ENCODE data around the gene GLOD5. TPM values are rescaled to one million over a fixed set of nuclear protein-coding genes. Genes with fewer than 3 reads are reported as not detected.

Gene GLOD5
- total RNA-seq, 1 experiment from 2014 or later = not detected

DNA sequence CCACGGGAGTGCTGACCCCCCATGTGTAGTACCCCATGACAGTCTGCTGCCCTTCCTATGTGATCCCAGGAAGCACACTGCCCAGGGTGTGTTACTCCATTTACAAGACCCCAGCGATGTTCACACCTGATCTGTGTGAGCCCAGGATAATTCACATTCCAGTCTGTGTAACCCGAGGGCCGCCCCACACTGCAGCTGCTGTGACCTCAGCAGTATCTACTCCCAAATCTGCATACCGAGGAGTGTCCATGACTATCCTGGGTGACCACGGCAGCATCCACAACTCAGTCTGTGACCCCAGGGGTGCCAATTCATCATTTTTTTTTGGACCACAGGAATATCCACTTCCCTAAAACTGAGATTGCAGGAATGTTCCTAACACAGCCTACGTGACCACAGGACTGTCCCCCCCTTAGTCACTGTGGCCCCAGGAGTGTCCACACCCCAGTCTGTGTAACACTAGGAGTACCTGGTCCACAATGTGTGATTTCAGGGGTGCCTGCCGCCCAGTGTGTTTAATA lies 7.8 kb upstream of the GLOD5 start:
- DNase-seq (ENCODE audit: low spot score) = no peak

DNA sequence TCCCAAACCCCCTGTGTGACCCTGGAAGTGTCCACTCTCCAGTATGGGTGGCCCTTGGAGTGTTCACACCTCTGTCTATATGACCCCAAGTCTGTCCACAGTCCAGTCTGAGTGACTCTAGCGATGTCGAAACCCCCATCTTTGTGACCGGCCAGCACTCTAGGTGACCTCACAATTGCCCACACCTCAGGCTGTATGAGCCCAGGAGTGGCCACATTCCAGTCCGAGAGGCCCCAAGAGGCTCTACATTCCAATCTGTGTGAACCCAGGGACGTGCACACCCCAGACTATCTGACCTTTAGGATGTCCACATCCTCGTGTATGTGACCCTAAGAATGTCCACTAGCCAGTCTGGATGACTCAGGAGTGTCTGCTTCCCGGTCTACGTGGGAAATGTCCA lies 7.3 kb upstream of the GLOD5 start:
- DNase-seq (ENCODE audit: low spot score) = no peak

DNA sequence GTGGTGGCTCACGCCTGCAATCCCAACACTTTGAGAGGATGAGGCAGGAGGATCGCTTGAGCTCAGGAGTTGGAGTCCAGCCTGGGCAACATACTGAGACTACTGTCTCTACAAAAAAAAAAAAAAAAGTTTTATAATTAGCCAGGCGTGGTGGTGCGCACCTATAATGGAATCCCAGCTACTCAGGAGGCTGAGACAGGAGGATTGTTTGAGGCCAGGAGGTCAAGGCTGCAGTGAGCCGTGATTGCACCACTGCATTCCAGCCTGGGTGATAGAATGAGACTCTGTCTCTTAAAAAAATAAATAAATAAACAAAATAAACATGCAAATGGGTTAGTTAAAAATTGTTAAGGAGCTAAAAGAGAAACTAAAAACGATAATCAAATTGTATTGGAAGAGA lies 7.7 kb downstream of the GLOD5 start:
- DNase-seq (ENCODE audit: low spot score) = no peak

DNA sequence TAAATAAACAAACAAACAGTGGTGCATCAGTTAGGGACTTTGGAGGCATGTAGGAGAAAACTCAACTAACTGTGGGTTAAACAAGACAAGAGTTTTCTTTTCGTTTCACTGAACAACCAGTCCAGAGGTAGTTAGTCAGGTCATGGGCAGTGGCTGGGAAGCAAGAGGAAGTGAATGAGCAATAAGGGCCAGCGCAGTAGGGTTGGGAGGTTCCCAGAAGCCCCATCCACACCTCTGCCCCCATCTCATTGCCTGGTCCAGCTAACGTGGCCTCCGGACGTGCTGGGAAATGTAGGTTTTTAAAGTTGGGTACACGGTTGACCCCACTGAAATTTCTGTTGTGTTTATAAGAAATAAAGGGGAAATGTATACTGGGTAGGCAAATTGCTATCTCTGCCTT lies 8.7 kb downstream of the GLOD5 start:
- DNase-seq (ENCODE audit: low spot score) = no peak

DNA sequence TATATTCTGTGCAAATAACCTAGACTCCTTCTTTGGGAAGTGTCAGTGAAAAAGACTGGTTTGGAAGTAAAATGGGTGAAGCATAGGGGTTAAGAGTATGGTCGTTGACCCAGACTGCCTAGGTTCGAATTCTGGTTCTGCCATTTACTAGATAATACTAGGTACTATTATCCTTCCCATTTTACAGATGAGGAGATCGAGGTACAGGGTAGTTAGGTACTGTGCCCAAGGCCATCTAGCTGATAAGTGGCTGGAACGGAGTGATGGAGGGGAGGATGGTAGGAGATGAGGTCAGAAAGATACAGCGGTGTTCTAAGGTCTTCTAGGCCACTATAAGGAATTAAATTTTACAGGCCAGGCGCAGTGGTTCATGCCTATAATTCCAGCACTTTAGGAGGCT lies 11.1 kb downstream of the GLOD5 start:
- no peak for DNase-seq (ENCODE audit: low spot score)

DNA sequence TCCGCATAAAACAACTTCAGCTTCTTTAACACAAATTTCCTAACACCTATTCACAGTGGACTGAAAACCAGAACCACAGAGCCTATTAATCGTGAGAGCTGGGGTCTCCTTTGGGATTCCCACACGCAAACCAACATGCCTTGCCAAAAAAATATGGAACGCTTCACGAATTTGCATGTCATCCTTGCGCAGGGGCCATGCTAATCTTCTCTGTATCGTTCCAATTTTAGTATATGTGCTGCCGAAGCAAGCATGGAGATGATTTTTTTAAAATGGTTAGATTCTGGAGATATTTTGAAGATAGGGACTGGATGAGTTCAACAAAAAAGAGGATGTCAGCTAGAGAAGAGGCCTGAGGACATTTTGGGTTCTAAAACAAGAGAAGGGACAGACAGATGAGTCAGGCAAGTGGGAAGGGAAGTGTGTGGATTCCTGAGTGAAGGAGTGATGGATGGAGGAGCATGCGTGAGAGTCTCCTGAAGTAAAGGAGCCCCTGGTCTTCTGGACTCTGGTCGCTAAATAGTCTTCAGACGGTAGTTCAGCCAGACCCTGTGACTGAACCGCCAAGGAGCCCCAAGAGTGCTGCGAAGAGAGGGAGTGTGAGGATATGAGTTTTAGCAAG lies 15.4 kb downstream of the GLOD5 start:
- DNase-seq (ENCODE audit: low spot score) = no peak

DNA sequence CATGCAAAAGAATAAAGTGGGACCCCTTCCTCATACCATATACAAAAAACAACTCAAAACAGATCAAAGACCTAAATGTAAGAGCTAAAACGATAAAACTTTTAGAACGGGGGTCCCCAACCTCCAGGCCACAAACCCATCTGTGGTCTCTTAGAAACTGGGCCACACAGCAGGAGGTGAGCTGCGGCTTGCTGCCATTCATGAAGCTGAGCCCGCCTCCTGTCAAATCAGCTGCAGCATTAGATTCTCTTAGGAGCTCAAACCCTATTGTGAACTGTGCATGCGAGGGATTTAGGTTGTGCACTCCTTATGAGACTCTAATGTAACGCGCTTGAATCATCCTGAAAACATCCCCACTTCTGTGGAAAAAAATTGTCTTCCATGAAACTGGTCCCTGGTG lies 17.9 kb downstream of the GLOD5 start:
- no peak for DNase-seq (ENCODE audit: low spot score)

DNA sequence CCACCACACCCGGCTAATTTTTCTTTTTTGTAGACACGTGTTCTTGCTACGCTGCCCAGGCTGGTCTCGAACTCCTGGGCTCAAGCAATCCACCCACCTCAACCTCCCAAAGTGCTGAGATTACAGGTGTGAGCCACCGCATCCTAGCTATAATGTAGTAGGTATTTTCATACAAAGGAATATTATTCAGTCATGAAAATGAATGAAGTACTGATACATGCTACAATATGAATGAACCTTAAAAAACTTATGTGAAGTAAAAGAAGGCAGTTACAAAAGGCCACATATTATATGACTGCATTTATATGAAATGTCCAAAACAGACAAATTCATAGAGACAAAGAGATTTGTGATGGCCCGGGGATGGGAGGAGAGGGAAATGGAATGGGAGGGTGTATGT lies 20.2 kb downstream of the GLOD5 start:
- no peak for DNase-seq (ENCODE audit: low spot score)

DNA sequence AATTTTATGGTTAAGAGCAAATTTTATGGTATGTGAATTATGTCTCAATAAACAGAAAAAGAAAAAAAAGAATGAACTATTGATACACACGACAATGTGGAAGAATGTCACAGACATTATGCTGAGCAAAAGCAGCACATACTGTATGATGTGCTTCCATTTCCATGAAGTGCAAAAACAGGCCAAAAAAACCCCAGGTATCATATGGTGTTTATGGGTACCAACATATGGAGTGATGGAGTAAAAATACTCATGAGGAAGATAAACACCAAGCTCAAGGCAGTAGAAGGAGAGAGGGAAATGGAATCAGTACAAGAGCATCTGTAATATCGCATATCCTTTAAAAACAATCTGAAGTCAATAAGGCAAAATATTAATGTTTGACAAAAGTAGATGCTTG lies 20.7 kb downstream of the GLOD5 start:
- DNase-seq (ENCODE audit: low spot score) = no peak

DNA sequence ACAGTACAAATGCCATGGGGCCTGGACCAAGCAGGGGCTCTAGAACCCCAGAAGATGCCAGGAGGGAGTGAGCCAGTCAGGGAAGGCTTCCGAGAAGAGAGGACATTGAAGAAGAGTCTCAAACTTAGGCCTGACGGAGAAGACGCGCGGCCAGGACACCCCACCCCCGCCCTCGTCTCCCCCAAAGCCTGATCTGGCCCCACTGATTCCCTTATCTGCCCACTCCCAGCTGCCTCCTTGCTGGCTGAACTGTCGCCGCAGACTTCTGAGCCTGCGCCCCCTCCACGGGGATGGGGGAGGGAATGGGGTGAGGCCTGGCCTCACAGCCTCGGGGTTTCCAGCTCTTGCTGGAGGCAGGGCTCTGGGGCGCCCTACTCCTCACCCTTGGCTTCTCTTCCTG lies 21.2 kb downstream of the GLOD5 start:
- no peak for DNase-seq (ENCODE audit: low spot score)

DNA sequence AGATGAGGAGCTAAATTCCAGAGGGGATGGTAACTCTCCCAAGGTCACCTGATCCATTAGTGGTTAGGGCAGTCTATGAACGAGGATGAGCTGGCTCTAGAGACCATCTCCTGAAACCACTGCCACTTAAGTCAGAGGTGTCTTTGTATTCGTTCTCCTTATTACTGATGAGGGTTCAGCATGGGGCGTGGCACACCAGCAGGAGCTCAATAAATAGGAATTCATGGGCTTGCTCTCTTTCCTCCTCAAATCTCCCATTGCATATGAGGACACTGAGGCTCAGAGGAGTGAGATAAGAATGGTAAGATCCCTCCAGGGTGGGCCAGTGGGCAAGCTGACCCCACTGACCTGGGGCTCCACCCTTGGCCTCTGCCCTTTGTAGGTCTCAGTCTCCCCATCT lies 23.2 kb downstream of the GLOD5 start:
- DNase-seq (ENCODE audit: low spot score) = no peak

DNA sequence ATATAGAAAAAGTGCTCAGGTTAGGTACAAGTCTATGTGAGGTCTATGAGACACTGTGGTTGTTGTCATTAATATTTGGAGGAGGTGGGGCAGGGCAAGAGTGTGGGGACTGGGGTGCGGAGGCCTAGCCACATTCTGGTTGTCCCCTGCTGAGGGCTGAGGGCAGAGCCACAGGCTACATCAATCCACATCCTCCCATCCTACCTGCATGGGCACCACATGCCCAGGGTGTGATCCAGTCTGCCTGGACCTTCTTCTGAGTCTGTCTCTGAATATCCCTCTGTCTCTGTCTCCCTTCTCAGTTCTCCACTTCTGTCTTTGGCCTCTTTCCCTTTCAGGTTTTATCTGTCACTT lies 23.6 kb downstream of the GLOD5 start:
- no peak for DNase-seq (ENCODE audit: low spot score)

DNA sequence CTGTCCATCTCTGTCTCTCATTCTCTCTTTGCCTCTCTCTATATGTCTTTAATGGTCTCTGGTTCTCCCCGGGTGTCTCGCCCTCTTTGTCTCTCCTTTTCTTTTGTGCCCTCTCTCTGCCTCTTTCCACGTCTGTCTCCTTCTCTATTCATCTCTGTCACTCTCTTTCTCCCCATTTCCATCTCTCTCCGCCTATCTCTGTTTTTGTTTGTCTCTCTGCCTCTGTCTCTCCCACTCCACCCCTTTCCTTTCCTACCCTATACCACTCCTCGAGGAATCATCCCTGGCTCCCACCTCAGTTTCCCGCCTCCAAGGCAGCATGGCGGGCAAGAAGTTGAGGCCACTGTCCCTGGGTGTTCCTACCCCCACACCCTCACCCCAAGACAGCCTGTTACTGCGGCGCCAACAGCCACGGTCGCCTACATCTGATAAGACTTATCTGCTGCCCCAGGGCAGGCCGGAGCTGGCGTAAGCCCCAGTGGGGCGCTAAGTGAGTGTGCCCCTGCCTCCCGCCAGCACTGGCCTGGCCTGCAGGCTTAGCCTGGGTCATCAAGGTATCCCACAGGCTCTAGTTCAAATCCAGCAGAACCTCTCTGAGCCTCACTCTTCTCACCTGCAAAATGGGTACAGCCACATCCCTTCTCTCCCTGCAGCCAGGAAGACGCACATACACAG lies 24.1 kb downstream of the GLOD5 start:
- no peak for DNase-seq (ENCODE audit: low spot score)

DNA sequence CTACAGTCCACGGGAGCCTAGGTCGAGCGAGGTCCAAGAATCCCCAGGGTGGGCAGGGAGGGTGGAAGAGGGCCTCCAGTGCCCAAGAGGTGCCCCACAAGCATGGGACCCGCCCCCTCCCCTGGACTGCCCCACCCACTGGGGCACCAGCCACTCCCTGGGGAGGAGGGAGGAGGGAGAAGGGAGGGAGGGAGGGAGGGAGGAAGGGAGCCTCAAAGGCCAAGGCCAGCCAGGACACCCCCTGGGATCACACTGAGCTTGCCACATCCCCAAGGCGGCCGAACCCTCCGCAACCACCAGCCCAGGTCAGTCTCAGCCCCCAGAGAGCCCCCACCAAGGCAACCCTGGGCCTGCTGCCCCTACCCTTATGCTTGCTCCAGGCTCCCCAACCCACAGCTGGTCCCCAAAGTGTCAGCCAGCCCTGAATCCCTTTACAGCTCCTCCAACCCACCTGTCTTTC lies 24.8 kb downstream of the GLOD5 start, which contains the start of gene GATA1:
Gene GATA1 (plus strand): TSS at position 250 of the 460 bp plus-strand sequence. CDS start 4,520 bp downstream, outside the sequence.
- no peak for DNase-seq (ENCODE audit: low spot score)

DNA sequence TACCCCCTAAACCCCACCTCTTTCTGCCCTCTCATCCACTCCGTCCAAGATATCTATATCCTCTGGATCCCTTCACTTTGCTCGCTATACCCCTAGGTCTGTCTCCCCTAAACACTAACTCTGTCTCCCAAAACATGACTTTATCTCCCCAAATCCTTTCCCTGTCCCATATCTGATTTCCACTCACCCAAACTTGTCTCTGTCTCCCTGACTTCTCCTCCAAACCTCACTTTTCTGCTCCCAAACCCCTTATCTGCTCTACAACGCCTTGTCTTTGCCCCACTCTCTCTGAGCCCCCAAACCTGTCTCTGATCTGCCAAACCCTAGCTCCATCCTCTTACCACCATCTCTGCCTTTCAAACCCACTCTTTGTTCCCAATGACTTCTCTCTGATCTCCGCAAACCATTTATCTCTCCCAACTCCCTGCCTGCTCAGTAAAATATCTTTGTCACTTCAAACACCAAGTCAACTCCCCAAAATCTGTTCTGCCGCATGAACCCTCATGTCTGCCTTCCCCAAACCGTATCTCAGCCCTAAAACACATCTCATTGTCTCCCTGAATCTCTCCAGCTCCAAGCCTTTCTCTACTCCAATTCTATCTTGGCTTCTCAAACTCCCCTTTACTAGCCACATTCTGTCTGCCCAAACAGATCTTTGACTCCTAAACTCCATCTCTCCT lies 25.4 kb downstream of the GLOD5 start:
- DNase-seq (ENCODE audit: low spot score) = no peak

DNA sequence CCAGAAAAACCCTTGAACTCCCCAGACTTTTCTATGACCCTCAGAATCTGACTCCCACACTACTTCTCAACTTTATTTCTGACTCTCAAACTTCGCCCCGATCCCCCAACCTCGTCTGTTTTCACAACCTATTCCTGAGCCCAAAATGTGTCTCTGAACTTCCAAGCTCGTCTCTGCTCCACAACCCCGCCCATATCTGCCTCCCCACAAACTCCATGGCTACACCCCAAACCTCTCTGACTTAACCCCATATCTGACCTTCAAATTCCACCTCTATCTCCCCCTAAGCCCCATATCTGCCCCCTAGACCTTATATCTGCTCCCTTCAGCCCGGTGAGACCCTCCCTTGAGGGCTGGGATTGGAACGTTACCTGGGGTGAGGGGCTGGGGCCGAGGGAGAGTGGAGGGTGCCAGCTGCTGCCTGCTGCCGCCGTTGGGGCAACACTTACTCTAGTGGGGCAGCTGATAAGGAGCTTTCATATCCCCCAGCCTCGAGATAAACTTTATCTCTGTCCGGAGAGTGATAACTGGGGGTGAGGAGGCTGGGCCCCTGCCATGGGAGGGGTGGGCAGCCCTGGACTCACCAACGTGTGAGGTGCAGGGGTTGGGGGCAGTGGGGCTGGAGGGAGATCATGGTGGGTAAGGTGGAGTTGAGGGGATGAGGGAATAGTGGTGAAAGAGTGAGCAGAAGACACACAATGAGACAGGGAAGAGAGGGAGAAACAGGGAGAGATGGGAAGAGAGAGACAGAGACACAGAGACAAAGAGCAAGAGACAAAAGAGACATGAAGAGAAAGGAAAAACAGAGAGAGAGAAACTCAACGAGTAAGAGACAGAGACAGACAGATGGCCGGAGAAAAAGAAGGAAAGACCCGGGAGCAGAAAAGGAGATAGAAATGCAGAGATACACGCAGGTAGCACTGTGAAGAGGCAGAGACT lies 26.2 kb downstream of the GLOD5 start:
- DNase-seq (ENCODE audit: low spot score) = no peak

DNA sequence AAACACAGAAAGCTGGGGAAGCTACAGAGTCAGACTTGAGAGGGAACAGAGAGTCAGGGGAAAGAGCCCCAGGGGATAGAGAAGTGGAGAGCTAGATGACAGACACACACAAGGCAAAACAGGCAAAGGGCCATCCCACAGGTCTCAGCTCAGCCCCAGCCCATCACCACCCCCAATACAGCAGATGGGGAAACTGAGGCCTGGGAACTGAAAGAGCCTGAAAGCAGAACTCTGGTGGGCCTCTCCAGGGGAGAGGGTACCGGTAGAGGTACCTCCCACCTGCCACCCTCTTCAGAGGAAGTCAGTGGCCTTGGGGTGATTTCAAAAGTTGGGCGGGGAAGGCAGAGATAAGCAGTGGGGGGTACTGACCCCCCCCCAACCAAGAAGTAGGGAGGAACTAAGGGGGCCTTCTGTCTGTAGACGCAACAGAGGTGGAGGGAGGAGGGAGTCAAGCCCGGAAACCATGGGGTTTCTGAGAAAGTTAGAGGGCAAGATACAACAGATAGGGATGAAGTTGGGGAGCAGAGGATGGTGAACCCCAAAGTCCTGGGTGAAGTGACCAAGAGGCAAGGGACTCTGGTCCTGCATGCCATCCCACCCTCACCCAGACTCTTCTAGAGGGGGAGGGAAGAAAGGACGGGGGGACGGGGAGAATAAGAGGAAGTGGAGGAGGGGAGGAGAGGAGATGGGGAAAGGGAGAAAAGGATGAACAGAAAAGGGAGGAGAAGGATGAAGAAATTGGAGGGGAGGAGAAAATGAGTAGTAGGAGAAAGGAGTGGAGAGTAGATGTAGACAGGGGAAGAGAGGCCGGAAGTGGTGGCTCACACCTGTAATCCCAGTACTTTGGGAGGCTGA lies 28.0 kb downstream of the GLOD5 start:
- DNase-seq (ENCODE audit: low spot score) = no peak

DNA sequence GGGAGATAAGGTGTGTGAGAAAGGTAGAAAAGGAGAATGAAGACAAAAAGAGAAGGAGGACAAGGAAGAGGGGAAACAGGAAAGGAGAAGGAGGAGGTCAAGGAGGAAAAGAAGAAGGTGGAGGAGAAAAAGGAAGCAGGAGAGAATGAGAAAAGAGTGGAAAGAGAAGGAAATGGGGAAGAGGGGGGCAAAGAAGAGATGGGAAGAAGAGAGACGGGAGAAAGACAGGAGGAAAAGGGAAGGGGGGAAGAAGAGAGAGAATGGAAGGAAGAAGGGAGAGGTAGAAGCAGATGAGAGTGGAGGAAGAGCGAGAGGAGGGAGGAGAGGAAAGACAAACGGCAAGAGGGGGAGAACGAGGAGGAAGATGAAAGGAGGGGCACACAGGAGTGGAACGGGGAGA lies 28.9 kb downstream of the GLOD5 start:
- no peak for DNase-seq (ENCODE audit: low spot score)

DNA sequence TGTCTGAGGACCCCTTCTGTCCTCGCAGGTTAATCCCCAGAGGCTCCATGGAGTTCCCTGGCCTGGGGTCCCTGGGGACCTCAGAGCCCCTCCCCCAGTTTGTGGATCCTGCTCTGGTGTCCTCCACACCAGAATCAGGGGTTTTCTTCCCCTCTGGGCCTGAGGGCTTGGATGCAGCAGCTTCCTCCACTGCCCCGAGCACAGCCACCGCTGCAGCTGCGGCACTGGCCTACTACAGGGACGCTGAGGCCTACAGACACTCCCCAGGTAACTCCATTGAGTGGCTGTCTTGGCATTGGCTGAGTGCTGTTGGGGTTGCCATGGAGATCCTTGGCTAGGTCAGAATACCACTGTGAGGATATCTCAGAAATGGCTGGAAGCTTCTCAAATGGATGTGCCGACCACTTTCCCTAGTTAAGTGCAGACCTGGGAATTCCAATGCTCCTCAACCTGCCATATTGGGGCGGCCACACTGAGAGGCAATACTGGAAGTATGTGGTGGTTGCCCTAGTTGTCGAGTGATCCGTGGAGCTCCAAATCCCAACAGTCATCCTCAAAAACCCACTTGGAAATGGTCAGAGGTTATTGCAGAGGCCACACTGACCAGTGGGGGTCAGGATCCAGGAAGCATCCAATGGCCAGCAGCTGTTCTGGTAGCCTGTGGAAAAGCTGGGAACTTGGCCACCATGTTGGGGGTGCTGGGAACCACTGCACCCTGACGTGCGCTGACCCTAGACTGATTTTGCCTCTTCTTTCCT lies 29.7 kb downstream of the GLOD5 start:
- no peak for DNase-seq (ENCODE audit: low spot score)

DNA sequence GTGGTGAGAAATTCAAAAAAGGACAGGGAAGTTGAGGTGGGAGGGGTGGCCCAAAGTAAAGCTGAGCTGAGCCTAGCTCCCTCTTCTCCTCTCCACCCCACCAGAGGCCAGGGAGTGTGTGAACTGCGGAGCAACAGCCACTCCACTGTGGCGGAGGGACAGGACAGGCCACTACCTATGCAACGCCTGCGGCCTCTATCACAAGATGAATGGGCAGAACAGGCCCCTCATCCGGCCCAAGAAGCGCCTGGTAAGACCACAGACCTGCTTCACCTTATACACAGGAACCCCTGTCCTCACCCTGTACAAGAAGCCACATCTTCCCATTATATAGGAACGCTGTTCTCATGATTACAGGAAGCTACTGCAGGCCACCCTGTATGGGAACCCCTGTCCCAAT lies 30.7 kb downstream of the GLOD5 start:
- DNase-seq (ENCODE audit: low spot score) = no peak
